B cell (primary cell): ENCODE measurements around the gene KCNJ6. TPM values are rescaled to one million over a fixed set of nuclear protein-coding genes. Genes with fewer than 3 reads are reported as not detected.

Experiments
- ATAC-seq: fragments of 200-7000 bp; cut with Tn5 transposase; one replicate; pipeline ENCODE4 v1.10.0; 2021; ENCODE audit warnings: low read depth, mild to moderate bottlenecking, moderate number of reproducible peaks, moderate library complexity
- CTCF ChIA-PET: fragments of 350-600 bp; sonication (Branson Sonifier 250); formaldehyde crosslinking; loops from one replicate; lab custom pipeline; 2021; ENCODE audit warnings: antibody characterized with exemption, inconsistent platforms; lab: Charles Lee
- POLR2A ChIA-PET: fragments of 350-600 bp; sonication (Branson Sonifier 250); formaldehyde crosslinking; loops from one replicate; lab custom pipeline; 2021; ENCODE audit warnings: antibody characterized with exemption; lab: Charles Lee
- DNase-seq: peaks from one replicate; pipeline ENCODE4 v3.0.0; 2013
- H2AFZ ChIP-seq: 2 replicates; pipeline ENCODE4 v1.6.1; 2012; ENCODE audit warnings: mild to moderate bottlenecking, low read depth, low read length; ENCODE audit not compliant: insufficient read depth, poor library complexity, severe bottlenecking
- H3K27ac ChIP-seq, 2 donors: 1 replicate in 1 of 2; 2 replicates in 1 of 2; pipeline ENCODE4 v1.5.1; 2012 to 2013; ENCODE audit warnings: low read length in 2 of 2, mild to moderate bottlenecking in 2 of 2, moderate library complexity in 1 of 2
- H3K27me3 ChIP-seq, 4 experiments: fragments of 200-600 bp in 1 of 4; sonication (generic) in 1 of 4; replicated peaks in 1 of 4; 1 replicate in 2 of 4; 2 replicates in 2 of 4; pipeline versions ENCODE4 v1.6.1 to v1.7.0; 2013 to 2016; ENCODE audit warnings: low read length in 3 of 4, mild to moderate bottlenecking in 2 of 4, mixed read lengths in 1 of 4, moderate library complexity in 1 of 4; ENCODE audit not compliant: insufficient read depth in 4 of 4, control insufficient read depth in 3 of 4; ENCODE audit errors: control extremely low read depth in 1 of 4
- H3K36me3 ChIP-seq, 2 experiments: replicated peaks in 1 of 2; 1 replicate in 1 of 2; 2 replicates in 1 of 2; pipeline versions ENCODE4 v1.6.1 to v1.7.1; 2013; ENCODE audit warnings: low read length in 1 of 2; ENCODE audit not compliant: insufficient read depth in 2 of 2, control insufficient read depth in 1 of 2; ENCODE audit errors: control extremely low read depth in 1 of 2, extremely low read depth in 1 of 2
- H3K4me1 ChIP-seq, 2 donors: fragments of 200-600 bp in 1 of 2; sonication (generic) in 1 of 2; 1 replicate in 1 of 2; 2 replicates in 1 of 2; pipeline versions ENCODE4 v1.5.1 to v1.6.1; 2013 to 2017; ENCODE audit warnings: low read length in 2 of 2; ENCODE audit not compliant: control insufficient read depth in 2 of 2, insufficient read depth in 2 of 2
- H3K4me2 ChIP-seq: replicated peaks from 2 replicates; pipeline ENCODE3; 2012; ENCODE audit warnings: mild to moderate bottlenecking, low read depth, low read length; ENCODE audit not compliant: poor library complexity, severe bottlenecking
- H3K4me3 ChIP-seq, 5 experiments: fragments of 200-600 bp in 1 of 5; sonication (generic) in 1 of 5; 1 replicate in 3 of 5; 2 replicates in 2 of 5; pipeline versions ENCODE4 v1.5.1 to v1.7.0; 2011 to 2016; ENCODE audit warnings: low read length in 4 of 5, mild to moderate bottlenecking in 4 of 5, low read depth in 2 of 5, control low read depth in 1 of 5, moderate library complexity in 1 of 5; ENCODE audit not compliant: insufficient read depth in 1 of 5; ENCODE audit errors: control extremely low read depth in 1 of 5, extremely low read depth in 1 of 5
- H3K79me2 ChIP-seq: fragments of 200-600 bp; sonication (generic); one replicate; pipeline ENCODE4 v1.6.0; 2016; ENCODE audit warnings: low read length; ENCODE audit not compliant: control insufficient read depth, insufficient read depth
- H3K9ac ChIP-seq: fragments of 200-600 bp; sonication (generic); 2 replicates; pipeline ENCODE4 v1.6.1; 2017; ENCODE audit warnings: mild to moderate bottlenecking, low read length, moderate library complexity
- H3K9me3 ChIP-seq, 3 donors: one replicate each; pipeline versions ENCODE4 v1.6.1 to v1.7.1; 2013; ENCODE audit warnings: low read length in 2 of 3; ENCODE audit not compliant: control insufficient read depth in 2 of 3, insufficient read depth in 1 of 3; ENCODE audit errors: control extremely low read depth in 1 of 3
- H4K20me1 ChIP-seq: 2 replicates; pipeline ENCODE4 v1.6.0; 2012; ENCODE audit warnings: mild to moderate bottlenecking, low read length; ENCODE audit not compliant: insufficient read depth, control insufficient read depth, poor library complexity, severe bottlenecking
- H3K27ac Mint-ChIP-seq: one replicate; pipeline ENCODE4 v1.8.0; 2021; ENCODE audit warnings: mixed read lengths
- H3K27me3 Mint-ChIP-seq: one replicate; pipeline ENCODE4 v1.8.0; 2021; ENCODE audit warnings: mixed read lengths
- H3K4me1 Mint-ChIP-seq: one replicate; pipeline ENCODE4 v1.8.0; 2021; ENCODE audit warnings: mixed read lengths
- H3K4me3 Mint-ChIP-seq: one replicate; pipeline ENCODE4 v1.8.0; 2021; ENCODE audit warnings: mixed read lengths
- H3K9me3 Mint-ChIP-seq: one replicate; pipeline ENCODE4 v1.8.0; 2022; ENCODE audit warnings: mixed read lengths; ENCODE audit not compliant: insufficient read depth
- EZH2 ChIP-seq: IDR thresholded peaks from 2 replicates; pipeline ENCODE4 v1.6.1; 2012; ENCODE audit warnings: borderline replicate concordance, low read depth, mild to moderate bottlenecking, moderate library complexity, low read length; ENCODE audit not compliant: insufficient read depth, poor library complexity, severe bottlenecking
- WGBS: methylation state at CpG from one replicate; pipeline ENCODE4 v1.1.5; 2013; ENCODE audit warnings: missing lambda C conversion rate; ENCODE audit not compliant: insufficient coverage; 5-methylcytosine and 5-hydroxymethylcytosine counted together
- intact Hi-C: fragments of 100-400 bp; cut with micrococcal nuclease; formaldehyde crosslinking; loops from one replicate; pipeline ENCODE4 v1.10.0; 2022
- polyA plus RNA-seq: library from polyadenylated mRNA; depleted of rRNA; stranded (reverse); fragments of >200 nt; gene quantifications from 2 replicates; pipeline ENCODE4 v1.2.3, GENCODE V29; 2012
- total RNA-seq, 2 donors: library from RNA; stranded (reverse); fragments of 120-200 nt in 1 of 2; gene quantifications; 1 replicate in 1 of 2; 2 replicates in 1 of 2; pipeline versions ENCODE4 v1.2.3 to v1.2.4, GENCODE V29; 2013 to 2022
- TF ChIP-seq, protein P1 (sequence below): fragments of 200-600 bp; IDR thresholded peaks from one replicate; pipeline ENCODE4 v1.8.0; 2022; ENCODE audit warnings: antibody characterized with exemption, mild to moderate bottlenecking

KCNJ6 gene
- total and polyA plus RNA-seq, 2 donors (not counting 1 experiment from before 2014, with no cell fraction given), result not detected

DNA sequence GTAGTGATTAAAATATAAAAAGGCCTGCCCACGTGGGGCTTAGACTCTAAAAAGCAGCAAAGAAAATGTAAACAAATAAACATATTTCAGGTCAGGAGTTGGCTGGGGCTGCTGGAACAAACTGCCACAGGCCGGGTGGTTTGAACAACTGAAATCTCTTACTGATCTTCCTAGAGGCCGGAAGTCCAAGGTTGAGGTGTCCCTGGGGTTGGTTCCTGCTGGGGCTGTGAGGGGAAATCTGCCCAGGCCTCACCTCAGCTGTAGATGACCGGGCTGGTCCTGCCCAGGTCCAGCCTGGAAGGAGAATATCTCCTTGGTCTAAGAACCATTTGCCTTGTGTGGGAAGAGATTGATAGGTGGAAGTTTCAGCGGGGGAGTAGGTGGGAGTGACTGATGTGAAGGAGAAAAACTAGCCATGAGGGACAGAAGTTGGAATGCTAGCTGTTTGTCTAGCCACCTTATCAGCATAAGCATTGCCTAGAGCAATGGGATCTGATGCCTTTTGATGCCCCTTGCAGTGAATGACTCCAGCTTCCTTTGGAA lies 328.6 kb downstream of the KCNJ6 start:
- H3K4me3 ChIP-seq, result no peak overlapping the region
- TF ChIP-seq, protein P1, sequence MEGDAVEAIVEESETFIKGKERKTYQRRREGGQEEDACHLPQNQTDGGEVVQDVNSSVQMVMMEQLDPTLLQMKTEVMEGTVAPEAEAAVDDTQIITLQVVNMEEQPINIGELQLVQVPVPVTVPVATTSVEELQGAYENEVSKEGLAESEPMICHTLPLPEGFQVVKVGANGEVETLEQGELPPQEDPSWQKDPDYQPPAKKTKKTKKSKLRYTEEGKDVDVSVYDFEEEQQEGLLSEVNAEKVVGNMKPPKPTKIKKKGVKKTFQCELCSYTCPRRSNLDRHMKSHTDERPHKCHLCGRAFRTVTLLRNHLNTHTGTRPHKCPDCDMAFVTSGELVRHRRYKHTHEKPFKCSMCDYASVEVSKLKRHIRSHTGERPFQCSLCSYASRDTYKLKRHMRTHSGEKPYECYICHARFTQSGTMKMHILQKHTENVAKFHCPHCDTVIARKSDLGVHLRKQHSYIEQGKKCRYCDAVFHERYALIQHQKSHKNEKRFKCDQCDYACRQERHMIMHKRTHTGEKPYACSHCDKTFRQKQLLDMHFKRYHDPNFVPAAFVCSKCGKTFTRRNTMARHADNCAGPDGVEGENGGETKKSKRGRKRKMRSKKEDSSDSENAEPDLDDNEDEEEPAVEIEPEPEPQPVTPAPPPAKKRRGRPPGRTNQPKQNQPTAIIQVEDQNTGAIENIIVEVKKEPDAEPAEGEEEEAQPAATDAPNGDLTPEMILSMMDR, result no peak
- TF ChIP-seq EZH2, result no peak
- H3K9ac ChIP-seq, result no peak overlapping the region
- POLR2A ChIA-PET, result no interaction called here
- H2AFZ ChIP-seq, result no peak overlapping the region
- H3K4me1 ChIP-seq, result no peaks in the 10 kb centered on the region
- intact Hi-C loops, result no loop called here
- Mint-ChIP-seq H3K4me1 (no peaks in the 10 kb centered on the region), H3K27me3 (peaks cover 5% of the 10 kb centered on the region), H3K27ac (no peak overlapping the region), H3K4me3 (no peak overlapping the region), H3K9me3 (no peaks in the 10 kb centered on the region)
- CTCF ChIA-PET, result no interaction called here
- no peak for DNase-seq
- WGBS, result 92% methylated on average over 4 of the region's 5 CpGs
- H3K79me2 ChIP-seq, result no peaks in the 10 kb centered on the region
- no peaks in the 10 kb centered on the region for H3K36me3 ChIP-seq
- H3K27ac ChIP-seq, result no peak overlapping the region
- no peak for ATAC-seq
- H3K9me3 ChIP-seq, result no peaks in the 10 kb centered on the region
- no peaks in the 10 kb centered on the region for H3K27me3 ChIP-seq
- H3K4me2 ChIP-seq, result no peak overlapping the region
- H4K20me1 ChIP-seq, result no peaks in the 10 kb centered on the region

DNA sequence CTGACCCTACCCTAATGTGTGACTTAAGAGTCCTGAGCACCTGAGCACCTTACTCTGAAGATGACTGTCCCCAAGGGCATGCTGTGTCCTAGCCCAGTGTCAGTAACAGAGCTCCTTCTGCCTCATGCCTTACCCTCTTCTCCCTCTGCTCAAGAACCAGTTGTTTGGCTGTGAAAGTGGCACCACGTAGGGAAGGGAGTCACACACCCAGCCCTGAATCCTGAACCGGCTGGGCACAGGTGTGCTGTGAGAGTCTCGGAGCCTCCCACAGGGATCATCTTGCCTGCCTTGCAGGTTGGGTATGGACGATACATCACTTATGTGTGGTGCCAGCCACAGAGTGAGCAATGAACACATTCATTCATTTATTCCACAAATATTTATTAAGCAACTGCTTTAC lies 329.1 kb downstream of the KCNJ6 start:
- Histone ChIP-seq H3K4me1 (no peaks in the 10 kb centered on the region), H3K79me2 (no peaks in the 10 kb centered on the region), H3K27me3 (no peaks in the 10 kb centered on the region), H4K20me1 (no peaks in the 10 kb centered on the region), H2AFZ (no peak overlapping the region), H3K9me3 (no peaks in the 10 kb centered on the region), H3K27ac (no peak overlapping the region), H3K4me2 (no peak overlapping the region), H3K36me3 (no peaks in the 10 kb centered on the region), H3K9ac (no peak overlapping the region), H3K4me3 (no peak overlapping the region)
- Mint-ChIP-seq H3K27me3 (peaks cover 5% of the 10 kb centered on the region), H3K27ac (no peak overlapping the region), H3K4me1 (no peaks in the 10 kb centered on the region), H3K4me3 (no peak overlapping the region), H3K9me3 (no peaks in the 10 kb centered on the region)
- CTCF ChIA-PET, result no interaction called here
- DNase-seq (no peak), ATAC-seq (no peak)
- TF ChIP-seq EZH2, result no peak
- TF ChIP-seq, protein P1, result no peak
- WGBS, result 100% methylated on average over 2 of the region's 4 CpGs
- POLR2A ChIA-PET, result no interaction called here
- intact Hi-C loops, result no loop called here
